GM18526 (cell line): Measurements from ENCODE around the gene OTUD4.

Experiments
- POLR2A ChIP-seq: IDR thresholded peaks from 3 replicates; pipeline ENCODE4 v1.6.1; 2011; ENCODE audit not compliant: insufficient read length; ENCODE audit errors: extremely low read depth

Gene OTUD4

DNA sequence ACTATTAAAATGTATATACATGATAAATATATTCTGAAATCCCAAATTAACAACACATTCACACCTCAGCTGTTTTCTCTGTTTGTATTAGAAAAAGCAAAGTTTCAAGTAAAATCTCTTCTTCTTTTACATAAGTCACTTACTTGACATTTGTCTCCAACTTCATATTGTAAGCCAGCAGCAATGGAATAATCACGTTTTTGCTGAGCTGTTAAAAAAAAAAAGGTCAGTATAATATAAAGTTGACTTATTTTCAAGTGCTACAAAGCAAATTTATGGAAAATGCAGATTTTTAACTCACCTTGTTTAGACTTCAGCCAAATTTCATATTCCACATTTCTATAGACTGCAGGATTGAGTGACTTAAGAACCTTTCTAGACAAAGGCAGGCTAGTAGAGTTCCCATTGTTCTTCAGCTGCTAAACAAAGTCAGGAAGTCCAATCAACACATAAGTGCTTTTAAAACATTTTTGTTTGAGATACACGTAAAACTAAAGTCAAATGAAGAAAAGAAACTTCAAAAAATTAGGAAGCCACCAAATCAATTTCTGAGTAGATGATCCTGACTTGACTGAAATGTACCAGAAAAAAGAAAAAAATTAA is 25.0 kb downstream of the OTUD4 start:
- TF ChIP-seq POLR2A: no peak

DNA sequence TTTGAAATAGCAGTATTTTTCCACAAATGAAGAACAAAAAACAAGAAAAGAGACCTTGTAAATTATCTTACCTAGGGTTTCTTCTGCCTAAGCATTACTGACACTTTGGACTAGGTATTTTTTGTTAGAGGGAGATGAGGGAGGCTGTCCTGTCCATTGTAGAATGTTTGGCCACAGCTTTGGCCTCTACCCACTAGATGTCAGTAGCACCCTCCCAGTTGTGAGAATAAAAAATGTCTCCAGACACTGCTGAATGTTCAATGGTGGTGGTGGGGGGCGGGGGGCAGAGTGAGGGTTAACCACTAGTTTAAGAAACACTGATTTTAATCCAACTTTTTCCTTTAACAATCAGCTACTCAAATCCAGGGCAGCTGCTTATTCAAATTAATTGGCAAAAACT is 25.8 kb downstream of the OTUD4 start:
- no peak for TF ChIP-seq POLR2A

DNA sequence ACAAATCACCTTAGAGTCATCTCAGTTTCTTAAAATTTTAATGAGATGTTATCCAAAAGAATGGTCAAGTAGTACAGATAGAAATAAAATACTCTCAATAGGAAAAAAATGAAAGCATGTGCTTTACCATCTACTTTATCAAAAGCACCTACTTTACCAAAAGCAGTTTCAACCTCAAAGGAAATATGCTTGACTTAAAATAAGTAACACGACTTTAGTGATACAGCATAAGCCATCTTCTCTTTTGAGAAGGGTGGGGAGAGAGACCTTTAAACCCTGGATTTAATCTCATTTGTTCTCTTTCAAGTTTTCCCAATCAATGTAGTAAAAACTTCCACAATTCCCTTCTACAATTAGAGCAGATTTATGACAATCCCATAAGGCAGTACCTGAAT is 26.5 kb downstream of the OTUD4 start:
- TF ChIP-seq POLR2A: no peak

DNA sequence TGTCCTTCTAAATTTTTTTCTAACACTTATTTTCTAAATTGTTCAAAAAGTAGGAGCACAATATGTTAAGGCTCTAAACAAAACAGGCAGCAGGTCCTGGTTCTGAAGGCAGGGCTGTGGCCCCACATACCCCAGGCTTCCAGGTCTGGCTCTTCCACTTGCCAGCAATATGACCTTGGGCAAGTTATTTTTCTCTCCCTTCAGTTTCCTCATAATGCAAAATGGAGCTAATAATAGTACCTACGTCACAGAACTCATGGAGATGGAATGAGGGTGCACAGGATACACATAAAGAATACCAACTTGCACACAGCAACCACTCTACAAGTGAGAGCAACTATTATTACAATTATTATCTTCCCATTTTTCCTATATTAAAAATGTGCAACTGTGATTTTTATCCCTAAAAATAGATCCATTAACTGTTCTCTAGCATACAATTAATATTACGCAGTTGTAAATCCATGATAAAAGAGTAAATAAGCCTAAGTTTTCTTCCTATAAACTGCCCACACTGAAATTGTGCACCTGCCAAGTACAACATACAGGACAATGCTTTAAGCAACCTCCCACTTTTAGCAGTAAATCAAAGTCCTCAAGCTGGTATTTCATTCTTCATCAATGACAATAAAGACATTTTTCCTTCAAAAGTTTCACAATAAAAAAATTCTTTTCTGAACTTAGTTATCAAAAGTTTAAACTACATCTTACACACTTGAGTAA is 27.0 kb downstream of the OTUD4 start:
- no peak for TF ChIP-seq POLR2A

DNA sequence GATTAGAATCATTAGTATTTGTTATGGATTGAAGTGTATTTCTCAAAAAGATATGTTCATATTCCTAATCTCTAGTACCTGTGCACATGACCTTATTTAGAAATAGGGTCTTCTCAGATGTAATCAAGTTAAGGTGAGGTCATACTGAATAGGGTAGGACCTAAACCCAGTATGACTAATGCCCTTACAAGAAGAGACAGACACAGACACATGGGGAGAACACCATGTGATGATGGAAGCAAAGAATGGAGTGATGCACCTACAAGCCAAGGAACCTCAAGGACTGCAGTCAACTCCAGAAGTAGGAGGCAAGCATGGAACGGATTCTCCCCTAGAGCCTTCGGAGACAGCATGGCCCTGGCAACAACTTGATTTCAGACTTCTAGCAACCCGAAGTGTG is 31.4 kb downstream of the OTUD4 start:
- no peak for TF ChIP-seq POLR2A

DNA sequence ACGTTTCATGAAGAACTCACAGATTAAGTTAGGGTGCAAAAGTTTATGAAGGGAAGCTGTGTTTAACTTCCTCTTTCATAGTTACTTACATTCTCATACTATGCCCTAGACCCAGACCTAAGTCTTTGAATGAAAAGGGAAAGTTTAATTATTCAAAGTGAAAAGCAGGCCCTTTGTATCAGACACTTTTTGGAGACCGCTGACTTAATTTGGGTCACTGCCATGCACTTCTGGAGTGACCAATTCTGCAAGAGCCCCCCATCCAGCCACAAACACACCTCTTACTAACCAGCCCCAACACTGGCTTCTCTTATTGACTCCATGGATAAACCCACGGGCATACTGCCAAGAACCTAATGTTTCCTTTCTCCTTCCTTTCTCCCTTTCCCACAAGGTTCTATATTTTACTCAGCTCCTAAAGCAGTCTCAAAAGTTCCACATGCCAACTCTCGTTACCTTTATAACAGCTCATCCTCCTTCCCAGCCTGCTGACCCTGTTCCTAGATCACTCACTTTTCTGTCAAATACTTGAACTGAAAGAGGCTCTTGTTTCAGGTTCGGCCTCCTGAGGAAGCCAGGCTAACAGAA is 47.8 kb downstream of the OTUD4 start:
- TF ChIP-seq POLR2A: no peak

DNA sequence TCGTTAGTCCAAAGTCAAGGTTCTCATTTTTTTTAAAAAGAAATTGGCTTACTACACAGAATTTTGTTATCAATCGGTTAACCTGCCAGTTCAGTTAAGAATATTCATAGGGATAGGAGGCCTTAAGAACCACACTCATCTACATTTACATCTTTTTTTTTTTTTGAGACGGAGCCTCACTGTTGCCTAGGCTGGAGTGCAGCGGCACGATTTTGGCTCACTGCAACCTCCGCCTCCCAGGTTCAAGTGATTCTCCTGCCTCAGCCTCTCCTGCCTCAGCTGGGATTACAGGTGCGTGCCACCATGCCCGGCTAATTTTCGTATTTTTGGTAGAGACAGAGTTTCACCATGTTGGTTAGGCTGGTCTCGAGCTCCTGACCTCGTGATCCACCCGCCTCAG is 48.5 kb downstream of the OTUD4 start:
- no peak for TF ChIP-seq POLR2A

DNA sequence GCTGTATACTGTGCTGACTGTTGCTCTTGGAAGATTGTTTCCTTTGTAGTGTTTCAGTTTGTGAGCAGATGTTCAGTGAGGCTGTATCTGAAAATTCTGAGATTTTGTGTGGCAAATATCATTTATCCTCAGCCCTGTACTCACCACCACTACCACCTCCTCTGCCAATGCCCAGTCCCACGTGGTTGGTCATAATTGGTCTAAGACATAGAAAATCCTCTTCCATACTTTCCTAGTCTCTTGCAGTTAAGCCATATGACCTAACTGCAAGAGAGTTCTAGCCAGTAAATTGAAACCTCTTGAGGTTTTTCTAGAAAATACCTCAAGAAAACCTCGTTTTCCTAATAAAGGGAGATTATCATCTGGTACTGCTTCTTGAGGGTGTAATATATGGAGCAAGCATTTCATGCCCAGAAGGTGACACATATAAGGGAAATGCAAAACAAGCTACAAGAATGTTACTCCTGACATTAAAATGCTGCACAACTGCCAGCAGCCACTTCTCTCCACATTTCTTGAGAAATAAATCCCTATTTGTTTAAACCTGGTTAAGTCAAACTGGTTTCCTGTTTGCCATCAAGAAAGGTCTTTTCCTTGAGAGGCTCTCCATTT is 49.5 kb downstream of the OTUD4 start:
- TF ChIP-seq POLR2A: no peak

DNA sequence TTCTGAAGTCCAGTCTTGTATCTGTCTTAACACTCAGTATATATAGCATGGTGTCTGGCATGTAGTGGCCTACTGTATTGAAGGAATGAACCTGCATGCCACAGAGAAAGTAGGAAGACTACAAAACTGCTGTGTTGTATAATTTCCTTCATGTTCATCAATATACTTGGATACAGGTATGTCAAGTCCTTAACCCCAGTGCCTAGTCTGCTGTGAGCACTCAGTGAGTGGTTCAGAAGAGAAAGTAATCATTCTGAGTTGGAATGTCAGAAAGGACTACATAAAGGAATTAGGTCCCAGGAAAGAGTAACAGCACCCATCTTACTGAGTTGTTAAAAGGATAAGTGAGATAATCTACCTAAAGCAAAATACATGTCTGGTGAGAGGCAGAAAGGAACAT is 50.3 kb downstream of the OTUD4 start:
- TF ChIP-seq POLR2A: no peak

DNA sequence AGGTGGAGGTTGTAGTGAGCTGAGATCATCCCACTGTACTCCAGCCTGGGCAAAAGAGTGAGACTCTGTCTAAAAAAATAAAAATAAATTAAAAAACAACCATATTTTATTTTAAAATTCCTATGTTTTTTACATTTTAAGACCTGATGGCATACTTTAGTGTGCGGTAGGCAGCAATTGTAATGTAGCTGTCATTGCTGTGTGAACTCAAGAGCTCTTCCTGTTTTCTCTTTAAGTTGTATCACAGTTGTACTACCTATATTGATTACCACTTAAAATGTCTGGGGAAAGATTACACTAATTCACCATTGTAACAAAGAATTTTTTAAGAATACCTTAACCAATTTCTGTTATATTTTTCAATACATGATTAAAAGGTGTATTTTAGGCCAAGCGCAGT is 55.0 kb downstream of the OTUD4 start:
- no peak for TF ChIP-seq POLR2A

DNA sequence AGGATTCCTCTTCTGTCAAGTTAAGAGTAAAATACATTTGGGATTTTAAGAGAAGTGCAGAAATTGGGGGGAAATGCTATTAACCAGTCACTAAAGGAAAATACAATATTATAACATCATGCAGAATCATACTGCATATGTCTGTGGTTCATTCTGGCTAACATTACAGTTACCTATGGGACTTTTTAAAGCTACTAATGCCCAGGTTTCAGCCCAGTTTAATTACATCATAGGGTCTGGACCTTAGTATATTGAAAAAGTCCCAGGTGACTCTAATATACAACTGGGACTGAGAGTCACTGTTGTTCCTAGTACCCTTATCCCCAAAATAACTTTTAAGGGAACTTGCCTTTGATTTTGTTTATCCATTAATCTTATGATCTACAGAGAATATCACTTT is 72.3 kb downstream of the OTUD4 start:
- TF ChIP-seq POLR2A: no peak

DNA sequence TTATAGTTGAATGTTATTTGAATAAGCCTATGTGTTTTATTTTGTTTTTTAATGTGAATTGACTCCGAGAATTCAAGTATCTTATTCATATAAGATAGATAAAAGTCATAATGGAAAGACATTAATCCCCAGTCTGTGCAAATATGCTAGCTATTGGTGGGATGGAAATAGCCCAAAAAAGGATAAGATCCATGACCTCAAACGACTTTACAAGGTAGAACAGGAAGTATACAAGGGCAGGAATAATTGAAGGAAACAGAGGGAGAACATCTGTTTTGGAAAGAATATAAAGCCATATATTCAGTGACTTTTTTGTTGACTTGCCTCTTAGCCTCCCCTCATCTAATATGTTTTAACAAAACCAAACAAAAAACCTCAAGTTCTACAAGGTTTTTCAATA is 73.3 kb downstream of the OTUD4 start:
- TF ChIP-seq POLR2A: no peak

DNA sequence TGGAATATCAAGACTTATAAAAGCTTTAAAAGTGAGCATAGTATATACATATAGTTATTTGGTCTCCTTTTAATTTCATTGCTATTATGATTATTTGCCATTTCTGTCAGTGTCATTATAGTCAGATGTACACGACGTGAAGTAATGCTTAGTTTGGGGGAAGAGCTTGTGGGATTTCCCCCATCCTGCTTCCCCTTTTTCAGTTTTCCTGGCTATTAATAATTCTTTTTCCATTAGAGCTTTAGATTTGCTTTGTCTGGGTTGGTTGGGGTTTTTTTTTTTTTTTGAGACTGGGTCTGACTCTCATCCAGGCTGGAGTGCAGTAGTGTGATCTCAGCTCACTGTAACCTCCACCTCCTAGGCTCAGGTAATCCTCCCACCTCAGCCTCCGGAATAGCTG is 76.9 kb downstream of the OTUD4 start:
- no peak for TF ChIP-seq POLR2A

DNA sequence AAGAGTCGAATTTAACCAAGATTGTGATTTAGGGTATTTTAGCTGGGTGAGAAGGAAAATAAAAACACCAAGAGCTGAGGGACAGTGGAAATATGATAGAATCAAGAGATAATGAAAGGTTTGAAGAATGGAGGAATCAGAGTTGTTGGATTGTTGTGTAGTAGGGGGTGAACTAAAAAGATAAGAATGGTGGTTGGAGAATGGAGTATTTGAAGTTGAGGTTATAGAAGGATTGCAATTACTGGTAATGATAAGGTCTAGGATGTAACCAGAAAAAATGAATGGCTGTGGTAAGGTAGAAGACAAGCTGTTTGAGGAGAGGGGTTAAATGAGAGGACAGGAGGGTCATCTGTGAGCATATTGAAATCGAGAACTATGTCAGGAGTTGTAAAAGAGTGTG is 77.8 kb downstream of the OTUD4 start:
- no peak for TF ChIP-seq POLR2A

DNA sequence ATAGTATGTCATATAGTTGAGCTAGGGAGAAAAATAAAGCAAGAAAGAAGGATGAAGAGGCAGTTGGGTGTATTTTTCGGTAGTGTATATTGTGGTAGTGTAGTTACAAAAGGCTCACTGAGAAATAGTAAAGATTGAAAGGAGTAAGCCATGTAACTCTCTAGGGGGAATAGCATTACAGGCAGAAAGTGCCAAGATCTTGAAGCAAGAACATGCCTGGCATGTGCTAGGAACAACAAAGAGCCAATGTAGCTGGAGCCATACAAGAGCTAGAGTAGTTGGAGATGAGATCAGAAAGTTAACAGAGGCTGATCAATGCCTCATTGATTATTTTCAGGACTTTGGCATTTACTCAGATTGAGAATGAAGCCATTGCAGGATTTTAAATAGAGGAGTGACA is 79.3 kb downstream of the OTUD4 start:
- no peak for TF ChIP-seq POLR2A

DNA sequence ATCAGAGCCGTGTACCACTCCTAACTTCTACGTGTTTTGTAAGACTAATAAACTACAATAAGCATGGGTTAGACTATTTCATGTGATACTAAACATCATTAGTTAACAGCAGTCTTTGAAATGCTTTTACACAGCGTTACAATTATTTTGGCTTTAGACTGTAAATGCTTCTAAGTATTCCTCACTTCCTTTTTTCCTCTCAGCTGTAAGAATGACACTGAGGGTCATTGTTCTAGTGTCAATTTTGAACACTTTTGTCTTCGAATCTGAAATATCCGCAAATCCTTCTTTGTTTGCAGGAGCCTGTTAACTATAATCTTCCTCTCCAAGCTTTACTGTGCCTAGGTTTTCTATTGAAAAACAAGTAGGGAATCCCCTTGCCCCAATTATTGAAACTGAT is 80.7 kb downstream of the OTUD4 start:
- TF ChIP-seq POLR2A: no peak

DNA sequence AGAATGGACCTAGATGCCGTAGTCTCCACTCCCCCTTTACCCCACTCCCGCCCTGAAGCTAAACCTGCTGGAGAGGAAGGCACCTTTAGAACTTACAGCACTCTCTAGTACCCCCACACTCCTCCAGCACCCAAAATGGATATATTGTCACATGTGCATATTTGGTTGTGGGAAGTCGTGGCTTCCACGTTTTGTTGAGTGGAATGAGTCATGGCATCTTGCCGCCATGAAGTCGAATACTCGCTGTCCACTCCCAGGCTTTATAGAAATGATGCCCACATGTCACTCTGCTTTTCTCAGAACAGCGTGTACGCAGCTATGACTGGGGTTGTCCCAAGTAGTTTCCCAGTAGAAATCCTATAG is 81.7 kb downstream of the OTUD4 start:
- no peak for TF ChIP-seq POLR2A
